HepG2 (cell line): ENCODE data around the gene PKDREJ. TPM values are rescaled to one million over a fixed set of nuclear protein-coding genes. Genes with fewer than 3 reads are reported as not detected.

Experiments used
- ARID5B ChIP-seq: IDR thresholded peaks from 2 replicates; pipeline ENCODE4 v1.4.0; 2020; ENCODE audit warnings: mild to moderate bottlenecking, missing genetic modification reagents
- ELF4 ChIP-seq: sonication (generic); formaldehyde crosslinking; IDR thresholded peaks from 2 replicates; pipeline ENCODE4 v1.5.0; 2020; ENCODE audit warnings: missing genetic modification reagents, mild to moderate bottlenecking, moderate library complexity, borderline replicate concordance
- FIP1L1 ChIP-seq: fragments of 200-400 bp; formaldehyde crosslinking; IDR thresholded peaks from 2 replicates; pipeline ENCODE4 v1.6.1; 2018; ENCODE audit warnings: low read depth, mild to moderate bottlenecking, low read length, moderate library complexity, borderline replicate concordance; ENCODE audit not compliant: insufficient read depth
- HNF1A ChIP-seq, 2 experiments: sonication (generic) in 1 of 2; formaldehyde crosslinking in 1 of 2; IDR thresholded peaks; 2 replicates each; pipeline versions ENCODE4 v1.4.0 to v1.6.1; 2016 to 2020; ENCODE audit warnings: borderline replicate concordance in 1 of 2, low read depth in 1 of 2, mild to moderate bottlenecking in 1 of 2, missing genetic modification reagents in 1 of 2
- HOMEZ ChIP-seq: IDR thresholded peaks from 2 replicates; pipeline ENCODE4 v1.6.1; 2016; ENCODE audit warnings: low read depth
- MTF2 ChIP-seq: sonication (generic); formaldehyde crosslinking; IDR thresholded peaks from 2 replicates; pipeline ENCODE4 v1.5.0; 2020; ENCODE audit warnings: missing genetic modification reagents, borderline replicate concordance
- TCF7 ChIP-seq: sonication (generic); IDR thresholded peaks from 2 replicates; pipeline ENCODE4 v1.6.1; 2016; ENCODE audit warnings: antibody characterized with exemption, low read depth
- TRAFD1 ChIP-seq: sonication (generic); formaldehyde crosslinking; IDR thresholded peaks from 2 replicates; pipeline ENCODE4 v1.5.1; 2020; ENCODE audit warnings: missing genetic modification reagents, mild to moderate bottlenecking, borderline replicate concordance
- ZEB1 ChIP-seq: IDR thresholded peaks from 2 replicates; pipeline ENCODE4 v1.6.1; 2012; ENCODE audit warnings: mild to moderate bottlenecking, low read depth, inconsistent platforms; ENCODE audit not compliant: insufficient replicate concordance
- ZFP36L1 ChIP-seq: sonication (generic); formaldehyde crosslinking; IDR thresholded peaks from 2 replicates; pipeline ENCODE4 v1.8.0; 2022; ENCODE audit warnings: mild to moderate bottlenecking, missing genetic modification reagents, moderate library complexity
- ZFX ChIP-seq: sonication (generic); formaldehyde crosslinking; IDR thresholded peaks from 2 replicates; pipeline ENCODE4 v1.4.0; 2020; ENCODE audit warnings: mild to moderate bottlenecking, low read depth, missing genetic modification reagents, moderate library complexity
- ZNF512 ChIP-seq: sonication (generic); formaldehyde crosslinking; IDR thresholded peaks from 2 replicates; pipeline ENCODE4 v1.4.0; 2020; ENCODE audit warnings: mild to moderate bottlenecking, missing genetic modification reagents
- ZNF746 ChIP-seq: sonication (generic); formaldehyde crosslinking; IDR thresholded peaks from 2 replicates; pipeline ENCODE4 v1.8.0; 2022; ENCODE audit warnings: mild to moderate bottlenecking, missing genetic modification reagents
- polyA plus RNA-seq, 8 experiments: library from polyadenylated mRNA; depleted of rRNA in 3 of 8; stranded (reverse) in 7 of 8; unstranded in 1 of 8; fragments of >200 nt; fragmentation: Illumina TruSeq in 4 of 8; extraction: Trizol in 4 of 8; gene quantifications; 2 replicates each; pipeline versions ENCODE4 v1.2.1 to v1.2.3, GENCODE V29; 2011 to 2016; ENCODE audit warnings: low read depth in 4 of 8, missing spikeins in 1 of 8, mixed read lengths in 1 of 8; ENCODE audit not compliant: insufficient read depth in 1 of 8
- total RNA-seq, 5 experiments: library from RNA; depleted of rRNA; stranded (reverse); fragments of >200 nt; fragmentation: Illumina TruSeq; extraction: Trizol; gene quantifications; 2 replicates each; pipeline ENCODE4 v1.2.3, GENCODE V29; 2016; ENCODE audit warnings: low read depth in 1 of 5

PKDREJ gene
- total and polyA plus RNA-seq, 2 of the 13 experiments (the other 11 are each of a cell fraction or from before 2014, with no cell fraction given), result not detected

GRCh38 chr22:46296257-46297150, 33.4 kb upstream of the PKDREJ start, which contains the start of gene GTSE1 (continued):
- TF ChIP-seq ARID5B (no peak), TRAFD1 (CRISPR knock-in tag) (no peak), HNF1A (IDR thresholded peaks at IDR 0.05; ENCODE audit: low read depth) (no peak), HNF1A (CRISPR knock-in tag; IDR thresholded peaks at IDR 0.05; ENCODE audit: borderline replicate concordance) (0 out of 2 replicates have a peak, but pooled peaks have one; percentile 11), HOMEZ (CRISPR knock-in tag) (no peak), TCF7 (no peak), ZEB1 (no peak), MTF2 (CRISPR knock-in tag) (no peak), ZFP36L1 (CRISPR knock-in tag) (peak; percentile 100), ELF4 (CRISPR knock-in tag) (no peak), ZNF512 (no peak), ZFX (CRISPR knock-in tag) (peak; percentile 69), ZNF746 (CRISPR knock-in tag) (no peak), FIP1L1 (no peak)
